A673 (cell line): ENCODE results near the gene DDX5.

Experiments
- CTCF ChIP-seq: fragments of 300-800, 200-600 bp; sonication (generic); conservative IDR thresholded peaks from 2 replicates; pipeline ENCODE4 v1.5.1; 2017; ENCODE audit warnings: low read depth, mild to moderate bottlenecking, antibody characterized with exemption, low read length, moderate library complexity, mixed read lengths
- EZH2 ChIP-seq: fragments of 200-600 bp; sonication (generic); IDR thresholded peaks from 2 replicates; pipeline ENCODE4 v1.6.1; 2017; ENCODE audit warnings: borderline replicate concordance, low read depth, mild to moderate bottlenecking, mixed read lengths, antibody characterized with exemption, low read length; ENCODE audit not compliant: poor library complexity, severe bottlenecking

- TF ChIP-seq CTCF (no peak), EZH2 (no peak)
Measured at GRCh38 chr17:64546716-64547115, 40.6 kb upstream of the DDX5 start.
